H1 (cell line): Measurements from ENCODE around the gene PSMD3. TPM values are rescaled to one million over a fixed set of nuclear protein-coding genes. Genes with fewer than 3 reads are reported as not detected.

Experiments used
- CTCF ChIA-PET: fragments of 300-600 bp; sonication (Branson Sonifier 250); formaldehyde crosslinking; loops from one replicate; lab custom pipeline; 2021; ENCODE audit not compliant: partially characterized antibody; lab: Charles Lee
- POLR2A ChIA-PET: fragments of 300-600 bp; sonication (Branson Sonifier 250); formaldehyde crosslinking; loops from one replicate; lab custom pipeline; 2021; ENCODE audit warnings: inconsistent platforms; ENCODE audit not compliant: partially characterized antibody; lab: Charles Lee
- DNase-seq, 2 experiments: peaks; one replicate each; pipeline versions ENCODE4 v3.0.0 to v3.0.0-alpha.2; 2010 to 2022; ENCODE audit warnings: low spot score in 2 of 2, low read depth in 1 of 2, mixed read lengths in 1 of 2
- FAIRE-seq: peaks from 2 replicates; lab custom pipeline; 2011; peaks lifted over from hg19 to GRCh38; lab: Jason Lieb, UNC
- H2AFZ ChIP-seq: 2 replicates; pipeline ENCODE4 v1.8.1; 2012; ENCODE audit warnings: low read length, inconsistent platforms
- H2AK5ac ChIP-seq: 2 replicates; pipeline ENCODE4 v1.6.1; 2013; ENCODE audit warnings: low read depth, low read length
- H2BK120ac ChIP-seq: replicated peaks from 2 replicates; pipeline ENCODE3; 2013; ENCODE audit warnings: low read depth, low read length, inconsistent platforms
- H2BK12ac ChIP-seq: 2 replicates; pipeline ENCODE4 v1.6.1; 2013; ENCODE audit warnings: low read depth, low read length
- H2BK15ac ChIP-seq: 2 replicates; pipeline ENCODE4 v1.6.1; 2013; ENCODE audit warnings: low read length
- H2BK20ac ChIP-seq: 2 replicates; pipeline ENCODE4 v1.6.1; 2013; ENCODE audit warnings: low read length
- H2BK5ac ChIP-seq: 2 replicates; pipeline ENCODE4 v1.6.1; 2013; ENCODE audit warnings: low read depth, low read length
- H3K14ac ChIP-seq: 2 replicates; pipeline ENCODE4 v1.6.1; 2013; ENCODE audit warnings: inconsistent platforms; ENCODE audit not compliant: insufficient read length
- H3K18ac ChIP-seq: 2 replicates; pipeline ENCODE4 v1.6.1; 2013; ENCODE audit warnings: low read length; ENCODE audit errors: extremely low read depth
- H3K23ac ChIP-seq: 2 replicates; pipeline ENCODE4 v1.6.1; 2013; ENCODE audit warnings: inconsistent platforms; ENCODE audit not compliant: insufficient read length
- H3K23me2 ChIP-seq: 2 replicates; pipeline ENCODE4 v1.6.1; 2013; ENCODE audit warnings: low read depth, low read length
- H3K27ac ChIP-seq: 2 replicates; pipeline ENCODE4 v1.6.1; 2011; ENCODE audit warnings: low read depth, low read length, inconsistent platforms
- H3K27me3 ChIP-seq, 4 experiments: replicated peaks in 1 of 4; 1 replicate in 1 of 4; 2 replicates in 3 of 4; pipeline versions ENCODE4 v1.6.1 to v1.8.1; 2011 to 2013; ENCODE audit warnings: low read length in 3 of 4, mild to moderate bottlenecking in 3 of 4, inconsistent platforms in 2 of 4, mixed read lengths in 2 of 4, moderate library complexity in 1 of 4; ENCODE audit not compliant: control insufficient read depth in 3 of 4, insufficient read depth in 3 of 4; ENCODE audit errors: extremely low read depth in 1 of 4
- H3K36me3 ChIP-seq, 4 experiments: 2 replicates each; pipeline versions ENCODE4 v1.6.1 to v1.8.1; 2011 to 2013; ENCODE audit warnings: mild to moderate bottlenecking in 4 of 4, low read length in 3 of 4, moderate library complexity in 2 of 4, control low read depth in 1 of 4, inconsistent platforms in 1 of 4; ENCODE audit not compliant: insufficient read depth in 4 of 4, control insufficient read depth in 2 of 4
- H3K4ac ChIP-seq: replicated peaks from 2 replicates; pipeline ENCODE3; 2013; ENCODE audit warnings: low read length, low read depth, mixed read lengths, inconsistent platforms; ENCODE audit not compliant: insufficient read length
- H3K4me1 ChIP-seq, 4 experiments: replicated peaks in 1 of 4; 1 replicate in 1 of 4; 2 replicates in 3 of 4; pipeline versions ENCODE4 v1.6.1 to v1.8.1; 2011 to 2013; ENCODE audit warnings: low read length in 3 of 4, inconsistent platforms in 2 of 4, mixed read lengths in 1 of 4; ENCODE audit not compliant: insufficient read depth in 4 of 4, control insufficient read depth in 3 of 4
- H3K4me2 ChIP-seq, 2 experiments: 2 replicates each; pipeline versions ENCODE4 v1.6.1 to v1.8.1; 2011 to 2013; ENCODE audit warnings: low read depth in 2 of 2, low read length in 2 of 2, control low read depth in 1 of 2, inconsistent platforms in 1 of 2, mild to moderate bottlenecking in 1 of 2; ENCODE audit not compliant: insufficient read depth in 1 of 2
- H3K4me3 ChIP-seq, 4 experiments: fragments of 200-600, 300-600 bp in 1 of 4; sonication (generic), shearing (Covaris generic), sonication (Bioruptor Twin) in 1 of 4; 2 replicates each; pipeline versions ENCODE4 v1.5.1 to v1.8.1; 2011 to 2016; ENCODE audit warnings: low read length in 4 of 4, low read depth in 3 of 4, control low read depth in 2 of 4, inconsistent platforms in 2 of 4, mild to moderate bottlenecking in 2 of 4, mixed read lengths in 1 of 4, moderate library complexity in 1 of 4; ENCODE audit not compliant: insufficient read depth in 2 of 4; ENCODE audit errors: extremely low read depth in 1 of 4
- H3K56ac ChIP-seq: replicated peaks from 2 replicates; pipeline ENCODE3; 2013; ENCODE audit warnings: low read depth, mild to moderate bottlenecking, mixed read lengths, low read length, inconsistent platforms; ENCODE audit not compliant: insufficient read length
- H3K79me1 ChIP-seq: 2 replicates; pipeline ENCODE4 v1.6.1; 2013; ENCODE audit warnings: low read depth, low read length, control low read depth
- H3K79me2 ChIP-seq, 2 experiments: 2 replicates each; pipeline versions ENCODE4 v1.6.1 to v1.8.1; 2012 to 2013; ENCODE audit warnings: low read length in 2 of 2, mild to moderate bottlenecking in 2 of 2, inconsistent platforms in 1 of 2; ENCODE audit not compliant: insufficient read depth in 2 of 2, control insufficient read depth in 1 of 2
- H3K9ac ChIP-seq, 4 experiments: replicated peaks in 1 of 4; 1 replicate in 1 of 4; 2 replicates in 3 of 4; pipeline versions ENCODE4 v1.6.1 to v1.8.1; 2011 to 2013; ENCODE audit warnings: low read depth in 3 of 4, low read length in 3 of 4, control low read depth in 2 of 4, mild to moderate bottlenecking in 2 of 4, moderate library complexity in 2 of 4, inconsistent platforms in 1 of 4; ENCODE audit errors: extremely low read depth in 1 of 4
- H3K9me3 ChIP-seq, 2 experiments: 2 replicates each; pipeline versions ENCODE4 v1.6.1 to v1.8.1; 2012 to 2013; ENCODE audit warnings: mild to moderate bottlenecking in 2 of 2, moderate library complexity in 2 of 2, control low read depth in 1 of 2, inconsistent platforms in 1 of 2, low read depth in 1 of 2, low read length in 1 of 2, mixed read lengths in 1 of 2; ENCODE audit not compliant: insufficient read depth in 2 of 2
- H4K20me1 ChIP-seq, 2 experiments: replicated peaks in 1 of 2; 2 replicates each; pipeline versions ENCODE3 to v1.8.1; 2011 to 2013; ENCODE audit warnings: inconsistent platforms in 2 of 2, low read length in 2 of 2, mild to moderate bottlenecking in 1 of 2; ENCODE audit not compliant: insufficient read depth in 2 of 2, control insufficient read depth in 1 of 2
- H4K5ac ChIP-seq: 2 replicates; pipeline ENCODE4 v1.6.1; 2013; ENCODE audit warnings: low read length, low read depth, mixed read lengths, inconsistent platforms; ENCODE audit not compliant: insufficient read length
- H4K8ac ChIP-seq: 2 replicates; pipeline ENCODE4 v1.8.0; 2013; ENCODE audit warnings: mild to moderate bottlenecking, moderate library complexity, low read length, inconsistent platforms; ENCODE audit not compliant: insufficient read depth; ENCODE audit errors: extremely low read depth
- H4K91ac ChIP-seq: replicated peaks from 2 replicates; pipeline ENCODE3; 2013; ENCODE audit warnings: low read length, mixed read lengths, inconsistent platforms; ENCODE audit not compliant: insufficient read length
- BCL11A ChIP-seq, 2 experiments: IDR thresholded peaks; one replicate each; pipeline ENCODE4 v1.6.1; 2011; ENCODE audit warnings: low read depth in 2 of 2, low read length in 2 of 2, mild to moderate bottlenecking in 2 of 2
- CREB1 ChIP-seq: IDR thresholded peaks from 2 replicates; pipeline ENCODE4 v1.6.1; 2012; ENCODE audit warnings: inconsistent platforms
- EZH2 ChIP-seq: fragments of 200-600 bp; sonication (generic); IDR thresholded peaks from 2 replicates; pipeline ENCODE4 v1.7.1; 2012; ENCODE audit warnings: low read depth, mild to moderate bottlenecking, moderate library complexity, low read length, inconsistent platforms; ENCODE audit not compliant: severe bottlenecking
- SP1 ChIP-seq: IDR thresholded peaks from 2 replicates; pipeline ENCODE4 v1.6.1; 2011; ENCODE audit warnings: low read depth, low read length
- TBP ChIP-seq: IDR thresholded peaks from 2 replicates; pipeline ENCODE4 v1.6.1; 2011; ENCODE audit warnings: low read depth, low read length, improper control_type of control experiment
- TCF12 ChIP-seq: IDR thresholded peaks from 2 replicates; pipeline ENCODE4 v1.6.1; 2011; ENCODE audit warnings: low read depth, mild to moderate bottlenecking, low read length
- WGBS, 2 experiments: shearing (Covaris generic) in 1 of 2; methylation state at CpG; one replicate each; pipeline versions ENCODE4 v1.1.6 to v1.1.7; 2013 to 2015; ENCODE audit warnings: low lambda C conversion rate in 2 of 2, mixed read lengths in 2 of 2, inconsistent platforms in 1 of 2, low coverage in 1 of 2, missing lambda C conversion rate in 1 of 2; ENCODE audit not compliant: insufficient replicate concordance in 2 of 2, insufficient coverage in 1 of 2, insufficient read length in 1 of 2; ENCODE audit errors: extremely low coverage in 1 of 2, missing lambda C conversion rate in 1 of 2; 5-methylcytosine and 5-hydroxymethylcytosine counted together
- polyA plus RNA-seq, 7 experiments: library from polyadenylated mRNA; depleted of rRNA in 3 of 7; stranded (reverse) in 5 of 7; unstranded in 2 of 7; fragments of >200 nt in 5 of 7; fragments of 200-250 nt in 2 of 7; gene quantifications; 1 replicate in 5 of 7; 2 replicates in 1 of 7; 4 replicates in 1 of 7; pipeline versions ENCODE4 v1.2.1 to v1.2.3, GENCODE V29; 2011 to 2013; ENCODE audit warnings: missing spikeins in 2 of 7, mixed read lengths in 2 of 7
- total RNA-seq: library from RNA; stranded (reverse); fragmentation: NEBNext Ultra II Directional; extraction: Animal tissue kit (Norgen Biotek cat#: 25700); gene quantifications from 2 replicates; pipeline ENCODE4 v1.2.1, GENCODE V29; 2021
- TF ChIP-seq, protein P1 (sequence below): IDR thresholded peaks from 2 replicates; pipeline ENCODE4 v1.6.1; 2011; ENCODE audit warnings: low read depth, mild to moderate bottlenecking, low read length; ENCODE audit not compliant: insufficient read depth

The PSMD3 gene
- total and polyA plus RNA-seq, 2 of the 8 experiments (the other 6 are each of a cell fraction or from before 2014, with no cell fraction given), result 151 to 198 TPM

DNA sequence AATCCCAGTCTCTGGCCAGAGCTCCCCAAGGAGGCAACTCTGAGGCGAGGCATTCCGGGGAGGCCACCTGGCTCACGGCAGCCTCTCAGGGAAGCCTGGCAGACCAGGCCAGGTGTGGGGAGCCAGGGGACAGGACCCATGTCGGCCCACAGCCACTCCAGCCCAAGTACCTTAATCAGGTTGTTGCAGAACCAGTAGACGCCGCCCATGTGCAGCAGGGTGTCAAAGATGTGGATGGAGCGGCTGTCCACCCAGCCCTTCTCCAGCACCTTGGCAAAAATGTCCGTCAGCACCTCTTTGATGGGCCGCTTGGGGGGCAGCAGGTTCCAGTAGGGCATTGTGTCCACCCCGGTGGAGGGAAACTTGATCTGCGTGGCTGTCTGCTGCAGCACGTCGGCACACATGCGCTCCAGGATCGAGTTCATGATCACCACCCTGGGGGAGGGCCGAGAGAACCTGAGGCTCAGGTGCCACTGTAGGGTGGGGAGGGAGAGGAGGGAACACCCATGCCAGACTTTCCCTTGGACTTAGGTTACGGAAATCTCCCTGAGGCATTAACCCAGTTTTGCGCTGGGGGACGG lies 42.4 kb downstream of the PSMD3 start:
- Histone ChIP-seq H3K9me3 (no peaks in the 10 kb centered on the region), H2AFZ (no peak overlapping the region), H3K56ac (no peak overlapping the region), H2BK20ac (no peak overlapping the region), H3K23ac (no peak overlapping the region), H3K23me2 (no peaks in the 10 kb centered on the region; the same call in 1 of the 2 replicates), H3K79me2 (no peaks in the 10 kb centered on the region), H2BK5ac (no peak overlapping the region; the same call in 1 of the 2 replicates), H3K9ac (no peak overlapping the region), H4K8ac (no peak overlapping the region), H3K27me3 (no peaks in the 10 kb centered on the region), H3K14ac (no peak overlapping the region), H4K20me1 (peaks cover 0 to 2% of the 10 kb centered on the region in 2 experiments), H3K18ac (no peak overlapping the region), H3K4ac (no peak overlapping the region), H4K91ac (no peak overlapping the region), H3K4me1 (peaks cover 0 to 17% (median 13%) of the 10 kb centered on the region in 4 experiments; a peak in 6 of 7 replicates), H3K36me3 (peaks cover 12 to 29% (median 25%) of the 10 kb centered on the region in 4 experiments), H2BK120ac (no peak overlapping the region), H4K5ac (no peak overlapping the region), H2BK15ac (no peak overlapping the region), H3K4me2 (no peak overlapping the region), H3K4me3 (no peak overlapping the region), H2AK5ac (no peak overlapping the region), H3K79me1 (no peaks in the 10 kb centered on the region), H2BK12ac (no peak overlapping the region), H3K27ac (no peak overlapping the region)
- DNase-seq (no peak), FAIRE-seq (no peak)
- CTCF ChIA-PET, result interaction anchor here (1.0 to 29.7 kb wide), 8 partner anchors 11 to 169 kb away, joined by 3 to 876 read pairs (median 26); partner anchors contain the start of genes CSF3, MED24 and THRA
- POLR2A ChIA-PET, result interaction anchor here (1.1 to 1.2 kb wide), 3 partner anchors 9 to 84 kb away, joined by 3 to 4 read pairs (median 3); no protein-coding TSS in a partner anchor
- WGBS, 2 experiments, result 91% methylated on average over 19 of the region's 19 CpGs; no CpG with 5 or more reads in 1 of the 2 experiments
- no peak for TF ChIP-seq EZH2
- no peak for TF ChIP-seq CREB1
- TF ChIP-seq TBP, result no peak
- no peak for TF ChIP-seq TCF12
- TF ChIP-seq SP1, result no peak
- no peak for TF ChIP-seq BCL11A (IDR thresholded peaks at IDR 0.05; ENCODE audit: low read depth in 2 of 2, low read length in 2 of 2)
- TF ChIP-seq, protein P1, sequence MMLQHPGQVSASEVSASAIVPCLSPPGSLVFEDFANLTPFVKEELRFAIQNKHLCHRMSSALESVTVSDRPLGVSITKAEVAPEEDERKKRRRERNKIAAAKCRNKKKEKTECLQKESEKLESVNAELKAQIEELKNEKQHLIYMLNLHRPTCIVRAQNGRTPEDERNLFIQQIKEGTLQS, result no peak
